A172 (cell line): ENCODE measurements around the gene CRYM. TPM values are rescaled to one million over a fixed set of nuclear protein-coding genes. Genes with fewer than 3 reads are reported as not detected.

Source experiments
- total RNA-seq: library from RNA; depleted of rRNA; stranded (reverse); fragments of >200 nt; shearing (Covaris generic); gene quantifications from 2 replicates; pipeline ENCODE4 v1.2.3, GENCODE V29; 2014; rRNA removed

CRYM gene
- total RNA-seq, 1 experiment from 2014 or later = 0.78 TPM

Other genes starting within 250 kb of the CRYM start
- gene DNAH3, start 127.4 kb downstream of the CRYM start, total RNA-seq = 0.07 TPM in 1 of 2 replicates, not detected in the other
- 9.7 and 10.6 TPM in 2 replicates for gene LDAF1, start 119.6 kb downstream of the CRYM start, total RNA-seq
- not detected in 2 replicates for gene ZP2, start 66.7 kb downstream of the CRYM start, total RNA-seq
- not detected in 2 replicates for gene ANKS4B, start 44.6 kb downstream of the CRYM start, total RNA-seq